Tibial nerve (tissue), 4 donors: Measurements from ENCODE around the gene PURB.

Experiments used
- CTCF ChIP-seq, 5 experiments: fragments of 200-600 bp in 3 of 5; fragments of 450-650 bp in 2 of 5; sonication (generic) in 3 of 5; IDR thresholded peaks; one replicate each; pipeline ENCODE4 v1.5.1; 2016 to 2019; ENCODE audit warnings: antibody characterized with exemption in 5 of 5, mild to moderate bottlenecking in 3 of 5, moderate library complexity in 2 of 5
- EP300 ChIP-seq, 2 donors: sonication (generic); formaldehyde crosslinking; IDR thresholded peaks; one replicate each; pipeline ENCODE4 v1.6.1; 2017; ENCODE audit warnings: antibody characterized with exemption in 2 of 2, mild to moderate bottlenecking in 1 of 2

GRCh38 chr7:44881610-44882009, 3.7 kb downstream of the PURB start:
- TF ChIP-seq CTCF (IDR thresholded peaks at IDR 0.05) (no peak), EP300 (IDR thresholded peaks at IDR 0.05) (no peak)
